Prostate gland (tissue), 2 donors: ENCODE data around the gene KRTAP4-16. TPM values are rescaled to one million over a fixed set of nuclear protein-coding genes. Genes with fewer than 3 reads are reported as not detected.
"Not testable (repeated sequence)": the region's sequence is repeated elsewhere in the genome, so short reads cannot be mapped to it uniquely, and the experiment has no call there.

Source experiments
- DNase-seq: peaks from one replicate; pipeline ENCODE4 v3.0.0-alpha.2; 2019; ENCODE audit warnings: low spot score
- H3K27ac ChIP-seq, 2 donors: fragments of 200-600 bp; sonication (generic); 2 replicates each; pipeline ENCODE4 v1.5.1; 2017 to 2019
- H3K27me3 ChIP-seq: fragments of 200-600 bp; sonication (generic); replicated peaks from 2 replicates; pipeline ENCODE4 v1.5.1; 2019; ENCODE audit not compliant: insufficient read depth
- H3K36me3 ChIP-seq, 2 donors: fragments of 200-600 bp; sonication (generic); 1 replicate in 1 of 2; 2 replicates in 1 of 2; pipeline versions ENCODE4 v1.5.1 to v1.8.1; 2017 to 2019
- H3K4me1 ChIP-seq: fragments of 200-600 bp; sonication (generic); replicated peaks from 2 replicates; pipeline ENCODE4 v1.5.1; 2019
- H3K4me3 ChIP-seq, 2 donors: fragments of 200-600 bp; sonication (generic); 2 replicates each; pipeline ENCODE4 v1.5.1; 2017 to 2019
- H3K9me3 ChIP-seq: fragments of 200-600 bp; sonication (generic); 2 replicates; pipeline ENCODE4 v1.5.1; 2017
- CTCF ChIP-seq, 4 experiments: fragments of 200-600 bp in 2 of 4; fragments of 450-650 bp in 2 of 4; sonication (generic) in 2 of 4; IDR thresholded peaks; 1 replicate in 3 of 4; 2 replicates in 1 of 4; pipeline ENCODE4 v1.5.1; 2016 to 2019; ENCODE audit warnings: antibody characterized with exemption in 4 of 4, mild to moderate bottlenecking in 2 of 4, moderate library complexity in 2 of 4
- POLR2A ChIP-seq: fragments of 450-650 bp; IDR thresholded peaks from one replicate; pipeline ENCODE4 v1.6.1; 2016; ENCODE audit warnings: antibody characterized with exemption, mild to moderate bottlenecking
- POLR2AphosphoS5 ChIP-seq: sonication (generic); formaldehyde crosslinking; IDR thresholded peaks from one replicate; pipeline ENCODE4 v1.6.1; 2017; ENCODE audit warnings: antibody characterized with exemption
- WGBS: methylation state at CpG from one replicate; pipeline ENCODE4 v1.1.5; 2018; 5-methylcytosine and 5-hydroxymethylcytosine counted together
- intact Hi-C: fragments of 100-400 bp; cut with DNase I; formaldehyde crosslinking; loops from one replicate; pipeline ENCODE4 v1.14.2; 2022
- total RNA-seq, 2 donors: library from RNA; depleted of rRNA; stranded (reverse); fragments of >200 nt; gene quantifications; one replicate each; pipeline ENCODE4 v1.1.0, GENCODE V29; 2016

Gene KRTAP4-16
- total RNA-seq, 2 donors from 2014 or later: not detected

GRCh38 chr17:41121742-41122141 is 19.7 kb upstream of the KRTAP4-16 start:
- H3K36me3 ChIP-seq: no peaks in the 10 kb centered on the region
- intact Hi-C loops: no loop called here
- no peaks in the 10 kb centered on the region for H3K27me3 ChIP-seq
- H3K4me1 ChIP-seq: no peaks in the 10 kb centered on the region
- 88% methylated on average over 2 of the region's 2 CpGs for WGBS
- H3K27ac ChIP-seq: no peak overlapping the region
- no peaks in the 10 kb centered on the region for H3K9me3 ChIP-seq
- no peak overlapping the region for H3K4me3 ChIP-seq
- no peak for TF ChIP-seq POLR2AphosphoS5
- DNase-seq: no peak

DNA sequence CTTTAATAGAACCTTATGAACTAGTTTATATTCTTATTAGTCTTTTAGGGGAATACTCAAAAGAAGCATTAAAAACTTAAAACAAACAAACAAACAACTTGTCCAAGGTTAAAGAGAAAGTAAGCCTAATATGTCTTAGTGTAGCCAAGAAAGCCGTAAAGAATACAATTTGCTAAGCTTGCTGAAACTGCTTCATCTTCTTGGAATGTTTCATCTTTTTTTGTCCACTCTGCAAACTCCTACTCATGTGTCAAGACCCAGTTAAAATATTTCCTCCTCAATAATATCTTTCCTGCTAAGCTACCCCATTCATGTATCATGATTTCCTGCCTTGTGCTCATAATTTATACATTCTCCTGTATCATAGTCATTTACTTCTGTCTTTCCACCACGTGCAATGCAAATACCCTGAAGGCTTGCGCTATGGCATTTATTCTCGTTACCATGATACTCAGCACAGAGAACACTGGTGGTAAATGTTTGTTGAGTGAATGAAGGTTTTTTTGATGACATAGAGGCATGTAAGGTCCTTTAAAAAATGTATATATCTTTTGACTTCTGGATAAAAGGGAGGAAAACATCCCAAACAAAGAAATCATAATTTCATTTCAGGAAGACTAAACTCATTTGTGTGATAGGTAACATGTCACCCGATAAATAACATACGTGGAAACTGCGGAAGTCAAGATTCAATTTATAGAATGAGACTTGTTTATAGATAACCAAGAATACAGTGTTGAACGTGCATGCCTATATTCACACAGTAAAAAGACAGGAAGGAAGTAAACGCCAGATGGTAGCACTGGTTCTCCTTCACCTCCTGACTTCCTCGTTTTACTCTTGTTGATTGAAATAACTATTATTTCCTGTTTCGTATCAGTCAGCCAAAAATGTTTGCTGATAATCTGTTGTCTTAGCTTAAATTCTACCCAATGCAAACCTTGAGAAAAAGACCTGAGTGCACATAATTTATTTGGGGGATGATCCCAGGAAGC is 18.0 kb upstream of the KRTAP4-16 start:
- H3K4me3 ChIP-seq, intact Hi-C loops, H3K27me3 ChIP-seq, H3K27ac ChIP-seq, DNase-seq, H3K4me1 ChIP-seq, H3K9me3 ChIP-seq, H3K36me3 ChIP-seq: not testable (repeated sequence)
- 78% methylated on average over 11 of the region's 11 CpGs for WGBS

- no peak for DNase-seq
- Histone ChIP-seq H3K27me3 (no peaks in the 10 kb centered on the region), H3K27ac (no peak overlapping the region), H3K4me3 (no peak overlapping the region), H3K9me3 (no peaks in the 10 kb centered on the region), H3K36me3 (no peaks in the 10 kb centered on the region), H3K4me1 (no peaks in the 10 kb centered on the region)
- TF ChIP-seq CTCF (IDR thresholded peaks at IDR 0.05): no peak
- no peak for TF ChIP-seq POLR2AphosphoS5
- TF ChIP-seq POLR2A: no peak
- intact Hi-C loops: no loop called here
- WGBS: 95% methylated on average over 4 of the region's 4 CpGs
These were observed 16.7 kb upstream of the KRTAP4-16 start for GRCh38 chr17:41118721-41119120.

DNA sequence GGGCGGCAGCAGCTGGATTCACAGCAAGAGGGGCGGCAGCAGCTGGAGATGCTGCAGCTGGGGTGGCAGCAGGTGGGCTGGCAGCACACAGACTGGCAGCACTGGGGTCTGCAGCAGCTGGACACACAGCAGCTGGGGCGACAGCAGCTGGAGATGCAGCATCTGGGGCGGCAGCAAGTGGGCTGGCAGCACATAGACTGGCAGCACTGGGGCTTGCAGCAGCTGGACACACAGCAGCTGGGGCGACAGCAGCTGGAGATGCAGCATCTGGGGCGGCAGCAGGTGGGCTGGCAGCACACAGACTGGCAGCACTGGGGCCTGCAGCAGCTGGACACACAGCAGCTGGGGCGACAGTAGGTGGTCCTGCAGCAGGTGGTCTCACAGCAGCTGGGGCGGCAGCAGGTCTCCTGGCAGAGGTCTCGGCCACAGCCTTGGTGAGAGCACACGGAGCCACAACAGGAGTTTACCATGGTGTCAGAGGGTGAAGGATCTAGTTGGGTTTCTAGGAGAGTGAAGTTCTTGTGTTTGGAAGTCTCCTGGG is 15.9 kb upstream of the KRTAP4-16 start, which contains the start of gene KRTAP4-11:
Gene KRTAP4-11, minus strand, starts transcription at position 528 of the 541 bp plus-strand sequence. Its CDS starts 58 bp downstream, at position 470.
- DNase-seq, H3K27ac ChIP-seq, intact Hi-C loops, H3K27me3 ChIP-seq, H3K9me3 ChIP-seq, H3K36me3 ChIP-seq, H3K4me3 ChIP-seq, H3K4me1 ChIP-seq: not testable (repeated sequence)
- WGBS: 84% methylated on average over 9 of the region's 10 CpGs

GRCh38 chr17:41116297-41116696 is 14.3 kb upstream of the KRTAP4-16 start:
- Histone ChIP-seq H3K27ac (no peak overlapping the region), H3K27me3 (no peaks in the 10 kb centered on the region), H3K9me3 (no peaks in the 10 kb centered on the region), H3K36me3 (no peaks in the 10 kb centered on the region), H3K4me1 (no peaks in the 10 kb centered on the region), H3K4me3 (no peak overlapping the region)
- TF ChIP-seq CTCF (IDR thresholded peaks at IDR 0.05) (no peak), POLR2AphosphoS5 (no peak), POLR2A (no peak)
- intact Hi-C loops: no loop called here
- 58% methylated on average over 5 of the region's 5 CpGs for WGBS
- no peak for DNase-seq

DNA sequence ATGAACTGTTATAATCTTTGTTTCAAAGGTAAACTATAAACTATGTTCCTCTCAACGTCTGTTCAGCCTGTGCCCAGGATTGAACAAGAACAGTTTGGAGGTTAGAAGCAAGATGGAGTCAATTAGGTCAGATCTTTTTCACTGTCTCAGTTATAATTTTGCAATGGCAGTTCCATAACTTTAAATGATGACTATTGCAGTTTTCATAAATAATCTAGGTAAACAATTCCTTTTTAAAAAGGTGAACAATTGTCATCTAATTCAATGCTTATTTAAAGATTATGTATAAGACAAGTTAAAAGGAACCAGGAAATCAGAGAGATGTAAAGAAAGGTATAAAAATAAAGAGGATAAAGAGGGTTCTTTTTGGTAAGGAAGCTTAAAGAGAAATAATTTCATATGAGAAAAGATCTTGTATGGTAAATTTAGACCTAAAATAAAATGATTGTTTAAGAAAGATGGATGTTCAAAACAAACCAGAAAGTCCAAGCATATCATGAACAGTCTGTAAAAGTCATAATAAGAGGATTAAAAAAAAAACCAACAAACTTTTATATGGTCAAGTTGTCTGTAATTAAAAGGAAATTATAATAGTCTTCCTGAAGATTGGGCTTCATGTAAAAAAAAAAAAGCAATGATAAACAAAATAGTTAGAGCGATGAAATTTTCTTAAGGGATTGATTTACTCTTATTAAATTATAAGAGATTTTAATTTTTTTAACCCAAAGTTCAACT is 9.3 kb upstream of the KRTAP4-16 start:
- WGBS: 79% methylated on average over 2 of the region's 2 CpGs
- intact Hi-C loops: no loop called here
- no peak overlapping the region for H3K4me3 ChIP-seq

GRCh38 chr17:41108728-41109386 is 6.8 kb upstream of the KRTAP4-16 start:
- WGBS: 0% methylated on average over 1 of the region's 1 CpG
- H3K4me1 ChIP-seq, DNase-seq, H3K27me3 ChIP-seq, H3K27ac ChIP-seq, H3K4me3 ChIP-seq, H3K36me3 ChIP-seq, intact Hi-C loops, H3K9me3 ChIP-seq: not testable (repeated sequence)

More for the DNA sequence above, 9.3 kb upstream of the KRTAP4-16 start:
- Histone ChIP-seq H3K27me3 (no peaks in the 10 kb centered on the region), H3K36me3 (no peaks in the 10 kb centered on the region), H3K27ac (no peak overlapping the region), H3K9me3 (no peaks in the 10 kb centered on the region), H3K4me1 (no peaks in the 10 kb centered on the region)
- DNase-seq: no peak
- no peak for TF ChIP-seq POLR2A
- TF ChIP-seq CTCF (IDR thresholded peaks at IDR 0.05): no peak
- no peak for TF ChIP-seq POLR2AphosphoS5
